ENCODE measurements around the gene MPDZ.

DNA sequence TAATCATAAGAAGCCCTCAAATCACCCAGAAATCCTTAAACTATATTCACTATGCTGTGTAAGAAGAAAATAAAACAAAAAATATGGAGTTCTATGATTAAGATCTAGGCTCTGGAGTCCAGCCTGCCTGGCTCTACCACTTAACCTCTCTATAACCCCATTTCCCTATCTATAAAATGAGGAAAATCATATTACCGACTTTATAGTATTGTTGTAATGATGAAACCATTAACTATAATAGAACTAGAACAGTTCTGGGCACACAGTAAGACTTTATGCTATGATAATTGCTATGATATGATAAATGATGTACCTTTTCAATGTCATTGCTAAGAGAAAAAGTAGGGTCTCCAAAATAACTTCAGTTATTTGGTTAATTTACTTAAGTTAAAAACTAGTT is 40.3 kb downstream of the MPDZ start:
- TF ChIP-seq POLR2A (IDR thresholded peaks at IDR 0.05; ENCODE audit: low read depth, low read length) (no peak), POLR2AphosphoS5 (IDR thresholded peaks at IDR 0.05; ENCODE audit: low read depth, low read length) (no peak), PAX5 (IDR thresholded peaks at IDR 0.05; ENCODE audit: insufficient read depth, low read length, severe bottlenecking) (no peak), TAF1 (IDR thresholded peaks at IDR 0.05; ENCODE audit: low read depth, low read length) (no peak), SPI1 (IDR thresholded peaks at IDR 0.05; ENCODE audit: low read depth, low read length) (no peak)
